Measurements from ENCODE around the gene KIAA1755. TPM values are rescaled to one million over a fixed set of nuclear protein-coding genes. Genes with fewer than 3 reads are reported as not detected.

Gene KIAA1755
- total RNA-seq, 2 donors from 2014 or later = 12.9 to 18.6 TPM

DNA sequence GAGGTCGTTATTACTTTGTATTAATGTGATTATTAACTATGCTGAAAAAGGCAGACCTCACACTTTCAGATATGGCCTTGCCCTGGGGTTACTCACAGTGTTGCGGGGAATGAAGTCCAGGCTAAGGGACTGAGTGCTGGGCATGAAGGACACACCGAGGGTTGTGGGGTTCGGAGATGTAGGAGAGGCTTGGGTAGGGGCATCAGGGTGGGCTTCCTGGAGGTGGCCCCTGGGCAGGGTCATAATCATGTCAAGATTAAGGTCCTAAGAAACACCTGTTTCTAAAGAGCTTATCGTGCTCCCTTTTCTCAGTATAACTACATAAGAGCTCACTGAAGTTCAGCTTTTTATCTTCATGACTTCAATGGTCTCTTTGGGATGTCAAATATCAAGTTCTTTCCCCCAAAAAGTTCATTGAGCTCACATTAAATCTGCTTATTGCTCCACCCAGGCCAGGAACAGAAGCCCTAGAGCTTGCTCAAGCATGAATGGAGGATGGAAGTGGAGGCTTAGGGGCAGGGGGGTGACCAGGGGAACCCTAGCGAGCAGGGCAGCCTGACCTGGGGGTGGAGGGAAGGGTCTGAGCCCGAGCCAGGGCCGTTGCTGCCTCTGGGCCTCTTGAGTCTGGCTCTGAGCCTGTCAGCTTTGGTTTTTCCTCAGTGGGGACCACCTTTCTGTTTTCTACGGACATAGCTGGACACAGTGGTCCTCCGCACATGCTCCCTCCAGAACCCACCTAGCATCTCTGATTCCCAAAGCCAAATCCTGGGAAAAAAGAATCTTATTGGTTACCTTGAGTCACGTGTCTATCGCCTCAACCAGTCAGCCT, 58.2 kb downstream of the KIAA1755 start:
- DNase-seq (ENCODE audit: low spot score) = peak; percentile 35
- intact Hi-C loops (cut with DNase I) = no loop called here

DNA sequence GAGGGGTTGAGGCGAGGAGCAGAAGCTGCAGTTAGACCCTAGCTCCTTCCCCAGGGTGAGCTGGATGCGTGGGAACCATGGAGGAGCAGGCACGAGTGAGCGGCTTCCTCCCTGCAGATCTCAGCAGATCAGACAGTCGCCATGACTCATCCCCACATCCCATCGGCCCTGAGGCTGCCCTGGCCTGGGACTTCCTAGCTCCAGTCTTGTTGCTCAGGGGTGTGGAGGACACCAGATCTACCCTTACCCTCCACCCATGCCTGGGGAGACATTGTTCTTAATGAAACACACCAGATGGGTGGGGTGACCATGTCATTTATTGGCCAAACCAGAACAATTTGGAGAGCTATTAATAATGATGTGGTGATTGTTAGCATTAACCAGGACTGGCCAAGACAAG, 59.2 kb downstream of the KIAA1755 start:
- DNase-seq (ENCODE audit: low spot score) = peak; percentile 88
- intact Hi-C loops (cut with DNase I) = no loop called here

DNA sequence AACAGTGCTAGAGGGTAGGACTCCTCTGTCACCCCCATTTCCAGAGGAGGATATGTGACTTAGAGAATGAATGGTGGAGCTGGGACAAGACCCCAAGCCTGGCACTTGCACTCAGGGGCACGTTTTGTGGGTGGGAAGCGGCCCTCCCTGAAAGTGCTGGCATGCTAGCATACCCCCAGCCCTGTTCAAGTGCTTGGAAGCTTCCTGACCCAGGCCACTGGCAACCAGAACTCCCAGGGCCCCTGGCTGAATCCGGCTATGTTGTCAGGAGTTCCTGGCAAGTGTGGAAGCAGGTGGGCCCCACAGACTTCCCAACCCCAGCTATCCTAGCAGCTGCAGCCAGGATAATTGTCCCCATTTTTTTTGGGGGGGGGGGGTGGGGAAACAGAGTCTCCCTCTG, 59.9 kb downstream of the KIAA1755 start:
- peak; percentile 32 for DNase-seq (ENCODE audit: low spot score)
- intact Hi-C loops (cut with DNase I) = no loop called here

DNA sequence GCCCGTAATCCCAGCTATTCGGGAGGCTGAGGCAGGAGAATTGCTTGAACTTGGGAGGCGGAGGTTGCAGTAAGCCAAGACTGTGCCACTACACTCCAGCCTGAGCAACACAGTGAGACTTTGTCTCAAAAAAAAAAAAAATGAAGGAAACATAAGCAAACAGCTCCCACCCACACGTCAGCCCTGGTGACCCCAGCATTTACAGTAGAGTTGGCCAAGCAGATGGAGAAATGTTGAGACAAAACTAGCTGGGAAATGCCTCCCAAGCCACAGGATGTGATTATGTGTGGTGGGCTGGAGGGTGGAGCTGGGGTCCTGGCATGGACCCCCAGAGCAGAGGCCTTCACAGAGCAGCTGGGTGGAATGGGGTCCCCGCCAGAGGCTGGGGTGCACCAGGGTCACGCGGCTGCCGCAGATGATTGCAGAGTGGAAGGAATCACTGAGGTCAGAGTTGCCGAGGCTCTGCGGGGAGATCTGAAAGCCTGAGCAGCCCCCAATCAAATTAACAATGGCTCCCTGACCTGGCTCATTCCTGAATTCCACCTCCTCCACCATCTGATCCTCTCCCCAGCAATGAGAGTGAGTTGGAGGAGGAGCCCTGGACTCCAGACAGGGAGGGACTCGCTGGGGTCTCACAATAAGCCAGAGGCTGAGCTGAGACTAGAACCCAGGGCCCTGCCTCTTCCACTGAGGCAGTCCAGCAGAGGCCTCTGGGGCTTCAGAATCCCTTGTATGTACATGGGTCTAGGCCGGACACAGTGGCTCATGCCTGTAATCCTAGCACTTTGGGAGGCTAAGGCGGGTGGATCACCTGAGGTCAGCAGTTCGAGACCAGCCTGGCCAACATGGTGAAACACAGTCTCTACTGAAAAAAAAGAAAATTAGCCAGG, 60.8 kb downstream of the KIAA1755 start:
- intact Hi-C loops (cut with DNase I) = no loop called here
- peak; percentile 24 for DNase-seq (ENCODE audit: low spot score)

DNA sequence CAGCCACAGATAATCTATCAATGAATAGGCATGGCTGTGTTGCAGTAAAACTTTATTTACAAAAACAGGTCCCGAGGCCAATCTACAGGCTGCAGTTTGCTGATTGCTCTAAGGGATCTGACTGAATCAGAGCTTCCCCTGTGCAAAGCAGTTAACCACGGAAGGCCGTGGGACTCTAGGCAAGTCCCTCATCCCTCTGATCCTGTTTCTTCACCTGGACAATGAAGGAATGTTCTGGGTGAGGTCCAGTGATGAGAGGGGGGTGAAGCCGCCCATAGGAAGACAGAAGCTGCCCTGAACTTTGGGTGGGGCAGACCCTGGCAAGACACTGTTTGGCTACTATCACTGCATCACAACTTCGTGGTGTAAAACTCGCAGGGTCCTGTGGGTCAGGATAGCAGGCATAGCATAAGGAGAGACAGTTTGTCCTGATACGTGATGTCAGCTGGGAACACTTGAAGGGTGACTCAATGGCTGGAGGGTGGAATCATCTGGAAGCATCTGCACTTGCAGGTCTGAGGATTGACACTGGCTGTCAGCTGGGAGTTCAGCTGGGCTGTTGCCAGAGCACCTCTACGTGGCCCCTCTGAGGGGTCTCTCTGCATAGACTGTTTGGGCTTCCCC, 62.2 kb downstream of the KIAA1755 start:
- intact Hi-C loops (cut with DNase I) = no loop called here
- peak; percentile 61 for DNase-seq (ENCODE audit: low spot score)

DNA sequence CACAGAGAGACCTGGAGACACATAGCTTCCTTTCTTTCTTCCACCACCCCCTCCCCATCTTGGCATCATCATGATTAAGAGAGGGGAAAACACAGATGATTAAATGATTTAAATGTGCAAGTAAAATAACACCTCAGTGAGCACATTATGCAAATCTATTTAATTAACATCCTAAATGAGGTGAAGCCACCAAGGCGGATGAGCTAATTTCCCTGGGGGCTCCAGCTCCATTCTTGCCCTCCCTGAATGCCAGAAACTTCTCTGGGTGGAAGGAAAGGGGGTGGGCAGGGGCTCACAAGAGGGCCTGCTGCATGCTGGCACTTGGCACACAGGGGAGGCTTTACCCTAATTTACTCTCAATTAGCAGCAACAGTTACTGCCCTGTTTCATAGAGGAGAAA, 62.9 kb downstream of the KIAA1755 start:
- intact Hi-C loops (cut with DNase I) = no loop called here
- DNase-seq (ENCODE audit: low spot score) = peak; percentile 35

DNA sequence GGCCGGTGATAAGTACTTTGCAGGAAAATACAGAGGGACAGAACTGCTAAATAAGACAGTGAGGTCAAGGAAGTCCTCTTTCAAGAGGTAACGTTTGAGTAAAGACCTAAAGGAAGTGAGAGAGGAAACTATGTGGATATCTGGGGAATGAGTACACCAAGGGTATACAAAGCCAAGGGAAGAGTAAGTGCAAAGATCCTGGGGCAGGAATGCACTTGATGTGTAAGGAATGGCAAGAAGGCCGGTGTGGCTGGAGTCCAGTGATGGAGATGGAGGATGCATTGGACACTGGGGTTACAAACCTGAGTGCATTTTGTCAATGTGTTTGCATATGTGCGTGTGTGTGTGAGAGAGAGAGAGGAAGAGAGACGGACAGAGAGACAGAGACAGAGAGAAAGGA, 63.3 kb downstream of the KIAA1755 start:
- intact Hi-C loops (cut with DNase I) = no loop called here
- DNase-seq (ENCODE audit: low spot score) = no peak

DNA sequence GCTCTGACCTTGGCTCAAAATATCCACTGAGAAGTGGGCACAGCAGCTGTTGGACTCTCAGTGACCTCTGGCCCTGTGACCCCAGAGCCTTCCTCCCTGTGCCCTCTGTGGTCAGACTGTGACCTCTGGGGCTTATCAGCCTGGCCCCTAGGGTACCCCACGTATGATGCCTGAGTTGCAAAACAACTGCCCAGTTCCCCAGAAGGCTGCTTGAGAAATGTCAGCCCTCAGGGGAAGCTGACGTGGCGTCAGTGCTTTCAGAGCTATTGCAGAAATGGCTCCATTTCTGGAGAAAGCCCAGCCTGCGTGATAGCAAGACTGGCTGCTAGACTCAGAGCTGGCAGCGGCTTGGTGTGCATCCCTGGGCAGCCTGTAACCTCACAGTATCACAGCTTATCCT, 63.9 kb downstream of the KIAA1755 start:
- intact Hi-C loops (cut with DNase I) = no loop called here
- peak; percentile 97 for DNase-seq (ENCODE audit: low spot score)

DNA sequence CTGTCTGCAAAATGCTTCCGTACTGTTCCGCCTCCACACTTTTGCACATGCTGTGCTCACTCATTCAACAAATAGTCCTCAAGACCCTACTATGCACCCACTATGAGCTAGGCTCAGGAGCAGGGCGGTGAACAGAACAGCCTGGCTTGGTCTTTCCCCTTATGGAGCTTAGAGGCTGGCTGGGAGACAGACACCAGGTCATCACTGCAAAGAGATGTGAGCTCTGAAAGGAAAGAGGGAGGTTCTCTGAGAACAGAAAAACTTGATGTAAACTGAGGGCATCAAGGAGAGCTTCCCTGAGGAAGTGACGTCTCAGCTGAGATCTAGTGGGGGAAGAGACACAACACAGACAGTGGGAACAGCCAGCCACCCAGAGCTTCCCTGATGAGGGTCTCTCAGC, 64.5 kb downstream of the KIAA1755 start:
- DNase-seq (ENCODE audit: low spot score) = no peak
- intact Hi-C loops (cut with DNase I) = no loop called here

DNA sequence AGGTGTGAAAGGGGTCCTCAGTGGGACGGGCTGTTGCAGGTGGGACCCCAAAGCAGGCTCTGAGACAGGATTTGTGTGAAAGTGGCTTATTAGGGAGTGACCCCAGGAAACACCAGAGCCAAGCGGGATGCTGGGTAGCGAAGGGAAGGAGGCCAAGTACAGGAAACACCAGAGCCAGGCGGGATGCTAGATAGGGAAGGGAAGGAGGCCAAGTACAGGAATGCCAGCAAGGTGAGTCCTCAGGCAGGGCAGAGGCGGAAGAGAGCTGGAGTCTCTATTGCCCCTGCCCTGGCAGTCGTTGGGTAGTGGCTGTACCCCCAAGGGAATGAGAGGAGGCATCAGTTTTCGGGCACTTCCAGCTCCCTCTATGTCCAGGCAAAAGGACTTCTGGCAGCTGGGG, 65.0 kb downstream of the KIAA1755 start:
- no peak for DNase-seq (ENCODE audit: low spot score)
- intact Hi-C loops (cut with DNase I) = no loop called here

DNA sequence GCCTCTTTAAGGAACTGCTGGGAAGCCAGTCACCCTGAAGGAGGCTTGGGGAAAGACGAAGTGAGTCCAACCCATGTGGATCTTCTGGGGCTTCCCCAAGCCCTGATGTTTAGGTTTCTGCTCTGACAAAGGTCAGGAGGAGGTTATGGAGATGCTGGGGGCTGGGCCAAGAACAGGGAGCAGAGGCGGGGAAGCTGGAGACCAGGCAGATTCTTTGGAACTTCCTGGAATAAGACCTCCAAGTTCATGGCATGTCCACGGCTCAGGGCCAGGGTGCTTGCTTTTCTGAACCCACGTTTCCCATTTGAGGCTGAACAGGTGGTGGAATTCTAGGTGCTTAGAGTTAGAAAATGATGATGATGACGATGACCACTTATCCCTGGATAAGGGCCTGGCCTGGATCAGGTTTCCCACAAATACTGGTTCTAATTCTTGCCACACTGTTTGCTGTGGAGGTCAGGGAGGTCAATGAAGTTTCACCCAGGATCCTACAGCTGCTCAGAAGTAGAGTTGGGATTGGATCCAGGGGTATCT, 65.5 kb downstream of the KIAA1755 start:
- DNase-seq (ENCODE audit: low spot score) = no peak
- intact Hi-C loops (cut with DNase I) = no loop called here

DNA sequence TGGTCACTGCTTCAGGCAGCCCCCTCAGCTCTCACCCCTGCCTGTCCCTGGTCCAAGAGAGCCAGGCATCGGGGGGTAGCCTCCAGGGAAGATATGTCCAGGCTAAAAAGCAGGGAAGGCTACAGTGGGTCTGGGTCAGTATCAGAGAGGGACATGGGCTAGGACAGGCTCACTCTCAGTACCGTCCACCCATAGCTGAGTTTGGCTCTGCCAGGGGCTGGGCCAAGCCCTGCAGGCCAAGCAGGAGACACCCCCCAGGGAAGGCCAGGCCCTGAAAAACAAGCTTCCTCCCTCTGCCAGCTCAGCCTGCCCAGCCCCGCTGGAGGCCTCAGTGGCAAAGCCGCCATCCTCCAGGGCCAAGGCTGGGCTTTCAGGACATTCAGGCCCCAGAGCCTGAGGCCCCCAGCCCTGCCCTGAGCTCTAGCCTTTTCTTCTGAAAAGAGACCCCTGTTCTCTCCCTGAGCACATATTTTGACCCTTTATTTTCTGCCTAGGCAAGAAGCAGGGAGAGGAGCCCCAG, 66.9 kb downstream of the KIAA1755 start:
- intact Hi-C loops (cut with DNase I) = no loop called here
- no peak for DNase-seq (ENCODE audit: low spot score)

DNA sequence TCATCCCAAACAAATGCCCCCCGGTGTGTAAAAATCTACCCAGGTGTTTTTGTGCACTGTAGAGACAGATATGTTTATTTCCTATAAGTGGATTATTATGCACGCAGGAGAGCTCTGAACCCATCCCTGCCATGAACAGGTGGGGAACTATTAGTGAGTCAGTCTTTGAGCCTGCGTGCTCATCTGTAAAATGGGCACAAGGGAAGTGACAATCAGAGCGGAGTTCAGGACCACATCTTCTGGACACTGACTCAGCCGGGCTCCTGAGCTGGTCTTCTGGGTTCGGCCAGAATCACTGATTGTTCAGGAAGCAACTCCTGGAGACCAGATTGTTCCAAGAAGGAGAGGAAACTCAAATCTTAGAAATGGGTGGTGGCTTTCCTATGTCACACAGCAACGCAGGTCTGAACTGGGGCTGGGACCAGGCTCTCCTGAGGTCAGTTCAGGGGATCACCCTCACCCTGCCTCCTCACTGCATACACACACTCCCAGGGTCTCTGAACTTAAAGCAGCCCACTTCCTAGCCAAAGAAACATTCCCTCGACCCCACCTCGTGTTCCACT, 68.1 kb downstream of the KIAA1755 start:
- DNase-seq (ENCODE audit: low spot score) = no peak
- intact Hi-C loops (cut with DNase I) = no loop called here

DNA sequence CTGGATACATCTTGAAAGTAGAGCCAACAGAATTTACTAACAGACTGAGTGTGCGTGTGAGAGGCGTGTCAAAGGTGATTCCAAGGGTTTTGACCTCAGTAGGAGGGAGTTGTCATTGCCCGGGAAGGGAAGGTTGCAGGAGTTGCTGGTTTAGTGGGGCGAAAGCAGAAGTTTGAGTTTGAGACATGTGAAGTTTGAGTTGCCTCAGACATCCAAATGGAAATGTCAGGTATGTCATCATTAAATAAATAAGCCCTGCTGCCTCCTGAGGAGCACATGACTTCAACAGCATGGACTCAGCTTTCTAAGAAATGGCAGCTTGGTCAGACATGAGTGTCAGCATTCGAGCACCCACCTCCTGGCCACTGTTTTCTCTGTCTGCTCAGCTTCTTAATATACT, 68.9 kb downstream of the KIAA1755 start:
- DNase-seq (ENCODE audit: low spot score) = no peak
- intact Hi-C loops (cut with DNase I) = no loop called here

DNA sequence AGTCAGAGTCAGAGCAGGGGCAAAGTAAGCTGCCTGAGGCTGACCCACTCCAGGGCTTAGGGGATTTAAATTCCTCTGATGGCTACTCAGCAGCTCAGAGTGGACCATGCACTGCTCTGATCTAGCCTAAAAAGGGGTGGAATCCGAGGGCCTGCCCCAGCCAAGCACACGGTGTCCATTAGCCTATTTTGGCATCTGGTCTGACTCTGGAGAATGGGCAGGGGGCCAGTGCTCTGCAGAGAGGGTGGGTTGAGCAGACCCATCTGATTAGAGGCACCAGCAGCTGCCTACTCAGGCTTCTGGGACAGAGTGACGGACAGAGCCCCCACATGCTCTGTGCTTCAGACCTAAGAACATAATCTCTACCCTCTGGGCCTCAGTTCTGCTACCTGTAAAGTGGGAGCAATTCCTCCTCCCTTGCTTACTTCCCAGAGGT, 69.6 kb downstream of the KIAA1755 start:
- intact Hi-C loops (cut with DNase I) = no loop called here
- no peak for DNase-seq (ENCODE audit: low spot score)

DNA sequence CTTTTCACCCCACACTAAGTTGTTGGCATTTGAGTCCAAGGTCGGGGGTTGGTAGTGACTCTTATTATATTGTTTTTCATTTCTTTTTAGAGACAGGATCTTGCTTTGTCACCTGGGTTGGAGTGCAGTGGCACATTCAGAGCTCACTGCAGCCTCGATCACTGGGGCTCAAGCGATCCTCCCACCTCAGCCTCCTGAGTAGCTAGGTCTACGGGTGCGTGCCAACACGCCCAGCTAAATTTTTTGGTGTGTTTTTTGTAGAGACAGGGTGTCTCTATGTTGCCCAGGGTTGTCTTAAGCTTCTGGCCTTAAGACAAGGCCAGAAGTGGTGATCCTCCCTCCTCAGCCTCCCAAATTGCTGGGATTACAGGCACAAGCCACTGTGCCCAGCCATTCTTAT, 70.4 kb downstream of the KIAA1755 start:
- intact Hi-C loops (cut with DNase I) = no loop called here

DNA sequence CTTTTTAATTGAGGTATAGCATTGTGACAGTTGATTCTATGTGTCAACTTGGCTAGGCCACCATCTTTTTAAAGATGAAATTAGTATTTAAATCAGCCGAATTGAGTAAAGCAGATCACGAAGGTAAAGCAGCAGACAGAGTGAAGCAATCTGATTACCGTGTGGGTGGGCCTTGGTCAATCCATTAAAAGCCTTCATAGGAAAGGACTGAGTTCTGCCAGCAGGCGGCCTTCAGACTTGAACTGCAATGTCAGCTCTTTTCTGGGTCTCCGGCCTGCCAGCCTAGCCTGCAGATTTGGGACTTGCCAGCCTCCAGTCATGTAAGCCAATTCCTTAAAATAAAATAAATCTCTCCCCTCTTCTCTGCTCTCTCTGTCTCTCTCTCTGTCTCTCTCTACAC, 73.0 kb downstream of the KIAA1755 start:
- no peak for DNase-seq (ENCODE audit: low spot score)
- intact Hi-C loops (cut with DNase I) = no loop called here

More for the DNA sequence above, 70.4 kb downstream of the KIAA1755 start:
- DNase-seq (ENCODE audit: low spot score) = no peak

DNA sequence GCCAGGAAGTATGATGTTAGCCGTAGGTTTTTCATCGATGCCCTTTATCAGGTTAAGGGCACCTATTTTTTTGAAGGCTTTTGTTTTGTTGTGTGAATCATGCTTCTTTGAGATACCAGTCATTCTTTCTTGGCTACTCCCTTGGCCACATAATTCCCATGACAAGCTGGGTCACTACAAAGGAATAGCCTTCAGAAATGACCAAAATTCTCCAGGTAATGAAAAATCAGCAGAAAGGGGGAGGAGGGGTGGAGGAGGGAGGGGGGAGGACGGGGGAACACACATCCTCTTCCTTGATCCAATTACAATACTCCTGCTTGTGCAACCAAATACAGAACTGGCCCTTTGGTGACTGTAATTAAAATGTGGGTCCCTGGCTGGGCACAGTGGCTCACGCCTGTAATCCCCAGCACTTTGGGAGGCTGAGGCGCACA, 73.7 kb downstream of the KIAA1755 start:
- no peak for DNase-seq (ENCODE audit: low spot score)
- intact Hi-C loops (cut with DNase I) = no loop called here

DNA sequence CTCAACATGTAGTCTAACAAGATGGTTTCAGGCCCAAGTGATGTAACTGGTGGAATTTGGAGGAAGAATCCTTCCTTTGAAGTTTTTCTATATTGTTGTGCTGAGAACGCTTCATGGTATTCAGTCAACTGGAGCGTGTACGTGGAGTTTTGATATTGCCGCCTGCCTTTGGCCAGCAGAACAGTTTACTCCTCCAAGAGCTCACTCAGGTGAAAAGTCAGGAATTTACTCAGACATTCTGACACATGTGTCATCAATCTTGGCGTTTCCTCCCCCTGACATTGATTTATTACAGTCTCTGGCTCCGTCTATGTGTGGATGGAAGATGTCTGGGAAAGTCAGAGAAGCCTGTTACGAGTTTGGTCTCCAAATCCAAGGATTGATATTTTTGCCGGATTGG, 76.4 kb downstream of the KIAA1755 start:
- intact Hi-C loops (cut with DNase I) = no loop called here
- DNase-seq (ENCODE audit: low spot score) = no peak
